ENCODE measurements around the gene MDH1B.

Gene MDH1B

DNA sequence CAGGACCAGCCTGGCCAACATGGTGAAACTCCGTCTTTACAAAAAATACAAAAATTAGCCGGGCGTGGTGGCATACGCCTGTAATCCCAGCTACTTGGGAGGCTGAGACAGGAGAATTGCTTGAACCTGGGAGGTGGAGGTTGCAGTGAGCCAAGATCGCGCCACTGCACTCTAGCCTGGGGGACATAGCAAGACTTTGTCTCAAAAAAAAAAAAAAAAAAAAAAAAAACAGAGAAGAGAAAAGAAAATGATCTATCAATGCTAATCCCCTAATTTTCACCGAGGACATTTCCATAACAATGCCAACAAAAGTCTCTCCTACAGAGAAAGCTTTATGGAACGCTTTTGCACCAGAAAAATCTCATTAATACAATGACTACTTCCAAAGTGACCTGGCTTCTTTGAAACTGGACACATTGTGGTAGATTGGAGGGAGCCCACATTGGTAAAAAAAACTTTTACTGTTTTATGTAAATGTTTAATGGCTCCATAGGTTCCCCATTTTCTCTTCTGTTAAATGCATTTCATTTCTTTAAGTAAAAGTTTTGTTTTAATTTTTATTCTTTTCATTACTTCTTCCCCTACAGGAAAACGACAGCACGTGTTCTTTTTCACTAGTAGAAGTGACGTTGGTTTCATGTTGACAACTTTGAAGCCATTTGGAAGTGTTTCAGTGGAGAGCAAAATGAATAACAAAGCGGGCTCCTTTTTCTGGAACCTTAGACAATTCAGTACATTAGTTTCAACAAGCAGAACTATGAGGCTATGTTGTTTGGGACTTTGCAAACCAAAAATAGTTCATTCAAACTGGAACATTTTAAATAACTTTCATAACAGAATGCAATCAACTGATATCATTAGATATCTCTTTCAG, 1.2 kb upstream of the MDH1B start:
- H3K4me3 ChIP-seq (ENCODE audit: control insufficient read depth, low read depth, low read length), result peak overlapping the region; percentile 55
- no peak for DNase-seq (ENCODE audit: low read depth)
- TF ChIP-seq, protein P1, sequence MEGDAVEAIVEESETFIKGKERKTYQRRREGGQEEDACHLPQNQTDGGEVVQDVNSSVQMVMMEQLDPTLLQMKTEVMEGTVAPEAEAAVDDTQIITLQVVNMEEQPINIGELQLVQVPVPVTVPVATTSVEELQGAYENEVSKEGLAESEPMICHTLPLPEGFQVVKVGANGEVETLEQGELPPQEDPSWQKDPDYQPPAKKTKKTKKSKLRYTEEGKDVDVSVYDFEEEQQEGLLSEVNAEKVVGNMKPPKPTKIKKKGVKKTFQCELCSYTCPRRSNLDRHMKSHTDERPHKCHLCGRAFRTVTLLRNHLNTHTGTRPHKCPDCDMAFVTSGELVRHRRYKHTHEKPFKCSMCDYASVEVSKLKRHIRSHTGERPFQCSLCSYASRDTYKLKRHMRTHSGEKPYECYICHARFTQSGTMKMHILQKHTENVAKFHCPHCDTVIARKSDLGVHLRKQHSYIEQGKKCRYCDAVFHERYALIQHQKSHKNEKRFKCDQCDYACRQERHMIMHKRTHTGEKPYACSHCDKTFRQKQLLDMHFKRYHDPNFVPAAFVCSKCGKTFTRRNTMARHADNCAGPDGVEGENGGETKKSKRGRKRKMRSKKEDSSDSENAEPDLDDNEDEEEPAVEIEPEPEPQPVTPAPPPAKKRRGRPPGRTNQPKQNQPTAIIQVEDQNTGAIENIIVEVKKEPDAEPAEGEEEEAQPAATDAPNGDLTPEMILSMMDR (IDR thresholded peaks at IDR 0.05; ENCODE audit: control insufficient read depth, insufficient read depth, low read depth, low read length, missing control alignments), result no peak

DNA sequence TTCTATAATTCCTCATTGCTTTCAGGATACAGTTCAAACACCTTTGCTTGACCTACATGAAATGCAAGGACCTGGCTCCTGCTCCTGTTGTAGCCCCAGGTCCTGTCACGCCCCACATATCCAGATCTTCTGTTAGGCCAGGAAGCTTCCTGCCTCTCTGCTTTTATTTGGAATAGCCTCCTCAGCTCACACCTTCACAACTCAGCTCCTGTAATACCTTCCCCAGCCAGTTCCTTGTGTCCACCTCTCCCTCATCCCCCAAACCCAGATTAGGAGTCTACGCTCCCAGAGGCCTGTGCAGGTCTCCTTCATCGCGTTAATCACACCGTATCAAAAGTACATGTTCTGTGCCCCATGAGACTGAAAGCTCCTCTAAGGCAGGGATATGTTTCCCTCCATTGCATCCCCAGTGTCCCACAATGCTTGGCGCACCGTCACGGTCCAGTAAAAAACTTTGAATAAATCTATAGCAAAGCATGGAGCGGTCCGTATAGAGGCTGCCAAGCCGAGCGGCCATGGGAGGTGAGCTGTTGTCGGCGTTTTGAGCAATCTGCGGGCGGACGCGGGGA, 371 bp downstream of the MDH1B start:
- no peak for DNase-seq (ENCODE audit: low read depth)
- TF ChIP-seq, protein P1 (IDR thresholded peaks at IDR 0.05; ENCODE audit: control insufficient read depth, insufficient read depth, low read depth, low read length, missing control alignments), result no peak
- peak overlapping the region; percentile 55 for H3K4me3 ChIP-seq (ENCODE audit: control insufficient read depth, low read depth, low read length)

DNA sequence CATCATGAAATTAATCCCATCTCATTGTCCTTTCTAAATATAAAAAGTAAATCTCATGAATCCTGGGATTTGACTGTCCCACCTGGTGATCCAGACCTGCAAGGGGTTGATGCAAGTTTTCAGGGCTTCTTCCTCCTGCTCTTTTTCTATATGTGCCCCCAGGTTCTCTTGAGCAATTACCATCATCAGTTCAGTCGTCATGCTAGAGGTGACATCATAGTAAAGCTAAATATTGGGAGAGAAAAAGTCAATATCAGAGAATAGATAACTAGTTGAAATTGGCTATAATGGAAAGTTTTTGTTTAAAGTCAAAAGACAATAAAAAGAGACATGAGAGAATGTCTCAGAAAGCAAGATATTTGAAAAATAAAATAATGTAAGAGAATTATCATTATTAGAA, 8.3 kb downstream of the MDH1B start:
- TF ChIP-seq, protein P1 (IDR thresholded peaks at IDR 0.05; ENCODE audit: control insufficient read depth, insufficient read depth, low read depth, low read length, missing control alignments), result no peak
- DNase-seq (ENCODE audit: low read depth), result no peak
- H3K4me3 ChIP-seq (ENCODE audit: control insufficient read depth, low read depth, low read length), result no peak overlapping the region

DNA sequence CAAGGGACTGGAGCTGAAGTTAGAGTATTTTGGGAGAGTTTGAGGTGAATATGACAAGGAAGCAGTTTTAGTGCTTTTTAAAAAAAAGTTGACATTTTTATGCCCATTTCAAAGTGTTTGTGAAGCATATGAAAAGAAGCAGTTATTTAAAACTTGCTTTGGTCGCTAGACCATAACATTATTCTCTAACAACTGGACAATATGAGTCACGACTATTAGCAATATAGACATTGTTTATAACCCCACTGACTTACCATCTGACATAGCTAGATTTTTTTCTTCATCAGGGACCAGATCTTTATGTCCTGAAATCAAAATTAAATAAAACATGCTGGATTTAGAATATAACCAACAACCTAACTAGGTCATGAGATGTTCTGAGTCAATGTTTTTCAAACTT, 24.3 kb downstream of the MDH1B start:
- DNase-seq (ENCODE audit: low read depth), result no peak
- H3K4me3 ChIP-seq (ENCODE audit: control insufficient read depth, low read depth, low read length), result no peak overlapping the region
- TF ChIP-seq, protein P1 (IDR thresholded peaks at IDR 0.05; ENCODE audit: control insufficient read depth, insufficient read depth, low read depth, low read length, missing control alignments), result no peak

DNA sequence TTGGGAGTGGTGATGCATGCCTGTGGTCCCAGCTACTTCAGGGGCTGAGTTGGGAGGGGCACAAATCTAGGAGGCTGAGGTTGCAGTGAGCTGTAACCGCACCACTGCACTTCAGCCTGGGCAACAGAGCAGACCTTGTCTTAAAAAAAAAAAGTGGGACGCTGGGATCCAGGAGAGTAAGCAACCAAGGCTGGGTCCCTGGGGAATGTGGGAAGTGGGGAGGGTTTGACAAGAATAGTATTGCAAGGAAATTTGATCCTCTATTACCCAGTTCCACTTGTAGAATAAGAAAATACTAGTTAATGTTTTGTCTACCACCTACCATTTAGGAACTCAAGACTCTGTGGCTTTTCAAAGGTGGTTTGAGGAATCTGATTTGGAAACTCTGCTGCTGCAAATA, 25.9 kb downstream of the MDH1B start:
- TF ChIP-seq, protein P1 (IDR thresholded peaks at IDR 0.05; ENCODE audit: control insufficient read depth, insufficient read depth, low read depth, low read length, missing control alignments), result no peak
- no peak overlapping the region for H3K4me3 ChIP-seq (ENCODE audit: control insufficient read depth, low read depth, low read length)
- no peak for DNase-seq (ENCODE audit: low read depth)

DNA sequence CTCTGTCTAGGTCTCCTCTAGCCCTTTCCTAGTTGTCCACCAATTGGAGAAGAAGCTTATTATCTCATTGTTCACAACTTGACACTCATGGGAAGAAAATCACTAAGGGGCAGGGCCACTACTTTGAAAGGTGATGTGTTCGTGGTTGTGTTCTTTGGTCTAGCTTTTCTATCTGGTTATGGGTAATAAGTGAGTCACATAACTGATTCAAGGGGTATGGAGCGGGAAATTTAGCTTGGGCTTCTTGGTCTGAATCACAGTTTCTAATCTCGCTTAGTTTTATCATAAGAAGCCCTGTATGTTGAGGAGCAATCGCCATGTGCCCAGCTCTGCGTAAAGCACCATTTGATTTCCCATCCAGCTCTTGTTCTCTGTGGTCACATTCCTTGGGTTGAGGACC, 28.2 kb downstream of the MDH1B start:
- no peak overlapping the region for H3K4me3 ChIP-seq (ENCODE audit: control insufficient read depth, low read depth, low read length)
- DNase-seq (ENCODE audit: low read depth), result no peak
- TF ChIP-seq, protein P1 (IDR thresholded peaks at IDR 0.05; ENCODE audit: control insufficient read depth, insufficient read depth, low read depth, low read length, missing control alignments), result no peak

Measured in AG09309 (cell line).